SK-N-SH treated with all-trans-retinoic acid at 6 μM for 48 hours (cell line): ENCODE measurements around the gene NDRG4.

ENCODE experiments used
- ESRRG ChIP-seq: fragments of 250-450 bp; sonication (Bioruptor Pico); IDR thresholded peaks from 2 replicates; pipeline ENCODE4 v1.6.1; 2021; ENCODE audit warnings: mild to moderate bottlenecking
- PATZ1 ChIP-seq: fragments of 250-450 bp; sonication (Bioruptor Pico); IDR thresholded peaks from 2 replicates; pipeline ENCODE4 v1.8.0; 2020; ENCODE audit warnings: mild to moderate bottlenecking, moderate library complexity, borderline replicate concordance
- ZFP3 ChIP-seq: fragments of 250-450 bp; sonication (Bioruptor Pico); IDR thresholded peaks from 2 replicates; pipeline ENCODE4 v1.5.0; 2020; ENCODE audit warnings: mild to moderate bottlenecking, moderate library complexity

- TF ChIP-seq PATZ1 (CRISPR knock-in tag) = no peak
- no peak for TF ChIP-seq ZFP3 (CRISPR knock-in tag)
- TF ChIP-seq ESRRG (CRISPR knock-in tag) = no peak
These were observed 23.2 kb upstream of the NDRG4 start for GRCh38 chr16:58476791-58477190.
